ENCODE measurements around the gene CELA3A. TPM values are rescaled to one million over a fixed set of nuclear protein-coding genes. Genes with fewer than 3 reads are reported as not detected.
"Not testable (repeated sequence)": the region's sequence is repeated elsewhere in the genome, so short reads cannot be mapped to it uniquely, and the experiment has no call there.

CELA3A gene
- polyA plus RNA-seq, 1 donor (not counting 4 experiments of a cell fraction or from before 2014, with no cell fraction given) = not detected

GRCh38 chr1:22031214-22031962 lies 29.9 kb downstream of the CELA3A start:
- no peaks in the 10 kb centered on the region for H3K27me3 ChIP-seq (ENCODE audit: control insufficient read depth, extremely low read depth, insufficient read depth, low read length)
- no peak for TF ChIP-seq EZH2 (IDR thresholded peaks at IDR 0.05; ENCODE audit: low read length)
- TF ChIP-seq, protein P1, sequence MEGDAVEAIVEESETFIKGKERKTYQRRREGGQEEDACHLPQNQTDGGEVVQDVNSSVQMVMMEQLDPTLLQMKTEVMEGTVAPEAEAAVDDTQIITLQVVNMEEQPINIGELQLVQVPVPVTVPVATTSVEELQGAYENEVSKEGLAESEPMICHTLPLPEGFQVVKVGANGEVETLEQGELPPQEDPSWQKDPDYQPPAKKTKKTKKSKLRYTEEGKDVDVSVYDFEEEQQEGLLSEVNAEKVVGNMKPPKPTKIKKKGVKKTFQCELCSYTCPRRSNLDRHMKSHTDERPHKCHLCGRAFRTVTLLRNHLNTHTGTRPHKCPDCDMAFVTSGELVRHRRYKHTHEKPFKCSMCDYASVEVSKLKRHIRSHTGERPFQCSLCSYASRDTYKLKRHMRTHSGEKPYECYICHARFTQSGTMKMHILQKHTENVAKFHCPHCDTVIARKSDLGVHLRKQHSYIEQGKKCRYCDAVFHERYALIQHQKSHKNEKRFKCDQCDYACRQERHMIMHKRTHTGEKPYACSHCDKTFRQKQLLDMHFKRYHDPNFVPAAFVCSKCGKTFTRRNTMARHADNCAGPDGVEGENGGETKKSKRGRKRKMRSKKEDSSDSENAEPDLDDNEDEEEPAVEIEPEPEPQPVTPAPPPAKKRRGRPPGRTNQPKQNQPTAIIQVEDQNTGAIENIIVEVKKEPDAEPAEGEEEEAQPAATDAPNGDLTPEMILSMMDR (optimal IDR thresholded peaks at IDR 0.05 in 1 of 3, IDR thresholded peaks at IDR 0.05 in 1 of 3, conservative IDR thresholded peaks at IDR 0.05 in 1 of 3; ENCODE audit: extremely low read depth in 1 of 3, insufficient read depth in 2 of 3, low read length in 3 of 3) = no peak
- dilution Hi-C loops (cut with MboI; ENCODE audit: extremely low pct_ligation_motif_present, low sequenced_read_pairs) = no loop called here
- no peak overlapping the region for H2AFZ ChIP-seq (ENCODE audit: control insufficient read depth, low read length)
- FAIRE-seq = no peak
- no peak overlapping the region for H3K27ac ChIP-seq (ENCODE audit: control insufficient read depth, insufficient read depth, low read length)
- peaks cover 2% of the 10 kb centered on the region for H3K4me1 ChIP-seq (ENCODE audit: control insufficient read depth, extremely low read depth, insufficient read depth, low read length)
- H3K79me2 ChIP-seq (ENCODE audit: control insufficient read depth, insufficient read depth, low read length) = peaks cover under 1% of the 10 kb centered on the region
- H4K20me1 ChIP-seq (ENCODE audit: control insufficient read depth, extremely low read depth, insufficient read depth, low read length) = no peaks in the 10 kb centered on the region
- H3K4me3 ChIP-seq (ENCODE audit: control insufficient read depth in 2 of 3, extremely low read depth in 1 of 3, insufficient read depth in 2 of 3, low read depth in 1 of 3, low read length in 3 of 3) = no peak overlapping the region
- no peaks in the 10 kb centered on the region for H3K9me1 ChIP-seq (ENCODE audit: control insufficient read depth, extremely low read depth, insufficient read depth, low read length)
- no peak overlapping the region for H3K9ac ChIP-seq (ENCODE audit: control insufficient read depth, extremely low read depth, insufficient read depth, low read length)
- no peaks in the 10 kb centered on the region for H3K9me3 ChIP-seq (ENCODE audit: control insufficient read depth, low read depth, low read length)
- no peak overlapping the region for H3K4me2 ChIP-seq (ENCODE audit: control insufficient read depth, extremely low read depth, insufficient read depth, low read depth, low read length)
- H3K36me3 ChIP-seq (ENCODE audit: control insufficient read depth in 2 of 2, extremely low read depth in 1 of 2, insufficient read depth in 2 of 2, low read length in 2 of 2) = no peaks in the 10 kb centered on the region
- no peak for DNase-seq (ENCODE audit: low read depth, low spot score)

- H4K20me1 ChIP-seq (ENCODE audit: control insufficient read depth, extremely low read depth, insufficient read depth, low read length); FAIRE-seq; H3K27me3 ChIP-seq (ENCODE audit: control insufficient read depth, extremely low read depth, insufficient read depth, low read length); H3K4me3 ChIP-seq (ENCODE audit: control insufficient read depth in 2 of 3, extremely low read depth in 1 of 3, insufficient read depth in 2 of 3, low read depth in 1 of 3, low read length in 3 of 3); DNase-seq (ENCODE audit: low read depth, low spot score); H3K4me1 ChIP-seq (ENCODE audit: control insufficient read depth, extremely low read depth, insufficient read depth, low read length); H3K9me3 ChIP-seq (ENCODE audit: control insufficient read depth, low read depth, low read length); H2AFZ ChIP-seq (ENCODE audit: control insufficient read depth, low read length); H3K79me2 ChIP-seq (ENCODE audit: control insufficient read depth, insufficient read depth, low read length); H3K9ac ChIP-seq (ENCODE audit: control insufficient read depth, extremely low read depth, insufficient read depth, low read length); H3K36me3 ChIP-seq (ENCODE audit: control insufficient read depth in 2 of 2, extremely low read depth in 1 of 2, insufficient read depth in 2 of 2, low read length in 2 of 2); H3K4me2 ChIP-seq (ENCODE audit: control insufficient read depth, extremely low read depth, insufficient read depth, low read depth, low read length); dilution Hi-C loops (cut with MboI; ENCODE audit: extremely low pct_ligation_motif_present, low sequenced_read_pairs); H3K9me1 ChIP-seq (ENCODE audit: control insufficient read depth, extremely low read depth, insufficient read depth, low read length); H3K27ac ChIP-seq (ENCODE audit: control insufficient read depth, insufficient read depth, low read length): not testable (repeated sequence)
These were observed 33.4 kb downstream of the CELA3A start for GRCh38 chr1:22034834-22035233.

DNA sequence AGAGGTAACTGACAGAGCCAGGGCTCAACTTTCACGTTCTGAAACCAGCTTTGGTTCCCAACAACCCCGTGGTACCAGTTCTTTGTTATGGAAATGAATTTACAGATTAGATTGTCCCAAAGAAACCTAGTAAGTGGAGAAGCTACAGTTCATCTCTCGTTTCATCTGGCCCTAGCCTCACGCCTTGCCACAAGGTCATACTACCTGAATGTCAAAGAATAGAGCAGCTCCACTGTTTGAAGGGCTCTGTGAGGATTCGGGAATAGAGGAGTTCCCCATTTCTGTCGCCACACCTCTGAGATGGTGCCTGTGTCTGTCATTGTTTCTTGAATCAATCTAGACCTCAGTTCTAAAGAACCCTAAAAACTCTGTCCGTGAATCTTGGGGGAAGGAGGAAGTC lies 36.1 kb downstream of the CELA3A start:
- no peak overlapping the region for H3K27ac ChIP-seq (ENCODE audit: control insufficient read depth, insufficient read depth, low read length)
- H2AFZ ChIP-seq (ENCODE audit: control insufficient read depth, low read length) = peak overlapping the region; percentile 62
- dilution Hi-C loops (cut with MboI; ENCODE audit: extremely low pct_ligation_motif_present, low sequenced_read_pairs) = no loop called here
- H3K27me3 ChIP-seq (ENCODE audit: control insufficient read depth, extremely low read depth, insufficient read depth, low read length) = no peaks in the 10 kb centered on the region
- H3K36me3 ChIP-seq (ENCODE audit: control insufficient read depth in 2 of 2, extremely low read depth in 1 of 2, insufficient read depth in 2 of 2, low read length in 2 of 2) = no peaks in the 10 kb centered on the region
- H3K4me3 ChIP-seq (ENCODE audit: control insufficient read depth in 2 of 3, extremely low read depth in 1 of 3, insufficient read depth in 2 of 3, low read depth in 1 of 3, low read length in 3 of 3) = no peak overlapping the region
- no peaks in the 10 kb centered on the region for H3K79me2 ChIP-seq (ENCODE audit: control insufficient read depth, insufficient read depth, low read length)
- H4K20me1 ChIP-seq (ENCODE audit: control insufficient read depth, extremely low read depth, insufficient read depth, low read length) = no peaks in the 10 kb centered on the region
- no peak for TF ChIP-seq EZH2 (IDR thresholded peaks at IDR 0.05; ENCODE audit: low read length)
- TF ChIP-seq, protein P1 (optimal IDR thresholded peaks at IDR 0.05 in 1 of 3, IDR thresholded peaks at IDR 0.05 in 1 of 3, conservative IDR thresholded peaks at IDR 0.05 in 1 of 3; ENCODE audit: extremely low read depth in 1 of 3, insufficient read depth in 2 of 3, low read length in 3 of 3) = no peak
- H3K4me1 ChIP-seq (ENCODE audit: control insufficient read depth, extremely low read depth, insufficient read depth, low read length) = peaks cover 24% of the 10 kb centered on the region
- no peak overlapping the region for H3K4me2 ChIP-seq (ENCODE audit: control insufficient read depth, extremely low read depth, insufficient read depth, low read depth, low read length)
- no peak overlapping the region for H3K9ac ChIP-seq (ENCODE audit: control insufficient read depth, extremely low read depth, insufficient read depth, low read length)
- DNase-seq (ENCODE audit: low read depth, low spot score) (no peak), FAIRE-seq (no peak)
- no peaks in the 10 kb centered on the region for H3K9me1 ChIP-seq (ENCODE audit: control insufficient read depth, extremely low read depth, insufficient read depth, low read length)
- no peaks in the 10 kb centered on the region for H3K9me3 ChIP-seq (ENCODE audit: control insufficient read depth, low read depth, low read length)

Measured in keratinocyte (primary cell).